Pancreas (tissue), 10 donors: ENCODE results near the gene NR4A2. TPM values are rescaled to one million over a fixed set of nuclear protein-coding genes. Genes with fewer than 3 reads are reported as not detected.

ENCODE experiments used
- ATAC-seq, 4 donors: fragments of 200-7000 bp; cut with Tn5 transposase; one replicate each; pipeline versions ENCODE4 v1.8.0 to v1.9.1; 2020; ENCODE audit warnings: mild to moderate bottlenecking in 4 of 4, moderate library complexity in 4 of 4
- DNase-seq, 6 donors: peaks; one replicate each; pipeline ENCODE4 v3.0.0-alpha.2; 2020
- FAIRE-seq: peaks from 2 replicates; lab custom pipeline; 2012; peaks lifted over from hg19 to GRCh38; lab: Jason Lieb, UNC
- H3K27ac ChIP-seq, 4 donors: fragments of 200-600 bp; sonication (generic); 1 replicate in 3 of 4; 2 replicates in 1 of 4; pipeline versions ENCODE4 v1.5.0 to v1.8.0; 2020
- H3K27me3 ChIP-seq, 4 donors: fragments of 200-600 bp; one replicate each; pipeline ENCODE4 v1.8.0; 2021
- H3K36me3 ChIP-seq, 3 donors: fragments of 200-600 bp; sonication (generic) in 1 of 3; one replicate each; pipeline versions ENCODE4 v1.5.0 to v1.8.0; 2020 to 2021
- H3K4me1 ChIP-seq, 3 donors: fragments of 200-600 bp; one replicate each; pipeline ENCODE4 v1.8.0; 2021
- H3K4me3 ChIP-seq, 4 donors: fragments of 200-600 bp; sonication (generic) in 2 of 4; one replicate each; pipeline versions ENCODE4 v1.5.0 to v1.8.0; 2020 to 2021
- H3K9me3 ChIP-seq, 4 donors: fragments of 200-600 bp; one replicate each; pipeline ENCODE4 v1.8.0; 2021
- WGBS, 2 donors: extraction: QIAGEN DNeasy Blood & Tissue Kit; methylation state at CpG; one replicate each; pipeline ENCODE4 v1.1.7; 2013; 5-methylcytosine and 5-hydroxymethylcytosine counted together
- intact Hi-C, 3 donors: fragments of 100-400 bp; cut with DNase I; formaldehyde crosslinking; loops; one replicate each; pipeline versions ENCODE4 v1.11.1 to v1.14.2; 2022
- polyA plus RNA-seq, 2 donors: library from polyadenylated mRNA; stranded (reverse); fragments of 200-250 nt; gene quantifications; one replicate each; pipeline ENCODE4 v1.2.3, GENCODE V29; 2013
- total RNA-seq, 6 donors: library from RNA; stranded (reverse); fragmentation: NEBNext Ultra II Directional in 4 of 6; extraction: Animal tissue kit (Norgen Biotek cat#: 25700) in 4 of 6; gene quantifications; one replicate each; pipeline versions ENCODE4 v1.2.1 to v1.2.4, GENCODE V29; 2021 to 2023
- TF ChIP-seq, protein P1 (sequence below), 4 donors: fragments of 200-600 bp; sonication (generic) in 3 of 4; IDR thresholded peaks; one replicate each; pipeline versions ENCODE4 v1.5.0 to v1.8.0; 2021; ENCODE audit warnings: antibody characterized with exemption in 4 of 4
- donor health status: healthy with polysubstance abuse.
- donor health status: DM: no; HTN: no; CAD: no; lungs with moderate emphysema.
- donor health status: DM: no; HTN: no; CAD: no.
- donor health status: control.
- donor health status: control.
- donor health status: Bipolar disorder and iron deficiency.
- donor health status: DM: yes; HTN: yes; CAD: no.
- donor health status: DM: no; HTN: no; CAD: no.
- donor health status: DM: no; HTN: no; CAD: no.
- donor health status: DM: yes; HTN: yes; CAD: no.

The NR4A2 gene
- total and polyA plus RNA-seq, 8 donors = 1.3 to 18.0 (median 3.7) TPM

DNA sequence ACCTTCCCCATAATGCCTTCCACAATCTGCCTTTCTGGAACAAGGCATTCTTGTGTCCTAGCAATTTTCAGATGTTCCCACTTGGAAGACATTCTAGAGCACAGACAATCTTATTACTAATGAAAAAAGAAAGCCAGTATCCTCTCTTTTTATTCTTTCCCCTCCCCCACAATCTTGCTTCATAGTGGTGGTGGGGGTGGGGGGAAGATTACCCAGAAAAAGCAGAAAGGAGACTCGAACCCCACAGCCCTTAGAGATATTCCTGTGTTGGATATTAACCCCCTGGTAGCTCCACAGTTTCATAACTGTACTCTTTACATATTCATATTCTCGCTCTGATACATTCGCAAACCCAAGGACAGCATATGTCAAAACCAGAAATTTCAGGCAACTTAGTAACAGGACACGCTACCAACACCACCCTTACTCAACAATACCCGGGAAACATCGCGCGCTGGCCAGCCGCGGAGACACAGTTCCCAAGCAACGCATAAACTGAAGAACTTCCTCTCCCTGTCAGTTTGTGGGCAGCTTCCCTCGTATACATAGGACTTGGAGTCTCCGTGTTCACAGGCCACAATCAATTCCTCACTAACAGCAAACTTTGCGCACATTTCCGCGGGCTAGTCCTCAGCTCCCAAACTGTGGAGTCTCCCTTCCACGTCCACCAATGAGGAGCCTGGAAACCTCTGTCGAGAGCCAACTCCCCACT lies 793 bp downstream of the NR4A2 start:
- intact Hi-C loops = no loop called here
- FAIRE-seq = no peak
- peak; percentile 58 to 76 (median 66) for DNase-seq
- Histone ChIP-seq H3K27ac (peak overlapping the region; percentile 95 to 100 (median 100)), H3K9me3 (no peaks in the 10 kb centered on the region), H3K4me3 (peak overlapping the region; percentile 36 to 84 (median 65)), H3K4me1 (peaks cover 0 to 17% (median 0%) of the 10 kb centered on the region in 3 donors), H3K27me3 (no peaks in the 10 kb centered on the region), H3K36me3 (peaks cover 0 to 19% (median 0%) of the 10 kb centered on the region in 3 donors)
- TF ChIP-seq, protein P1, sequence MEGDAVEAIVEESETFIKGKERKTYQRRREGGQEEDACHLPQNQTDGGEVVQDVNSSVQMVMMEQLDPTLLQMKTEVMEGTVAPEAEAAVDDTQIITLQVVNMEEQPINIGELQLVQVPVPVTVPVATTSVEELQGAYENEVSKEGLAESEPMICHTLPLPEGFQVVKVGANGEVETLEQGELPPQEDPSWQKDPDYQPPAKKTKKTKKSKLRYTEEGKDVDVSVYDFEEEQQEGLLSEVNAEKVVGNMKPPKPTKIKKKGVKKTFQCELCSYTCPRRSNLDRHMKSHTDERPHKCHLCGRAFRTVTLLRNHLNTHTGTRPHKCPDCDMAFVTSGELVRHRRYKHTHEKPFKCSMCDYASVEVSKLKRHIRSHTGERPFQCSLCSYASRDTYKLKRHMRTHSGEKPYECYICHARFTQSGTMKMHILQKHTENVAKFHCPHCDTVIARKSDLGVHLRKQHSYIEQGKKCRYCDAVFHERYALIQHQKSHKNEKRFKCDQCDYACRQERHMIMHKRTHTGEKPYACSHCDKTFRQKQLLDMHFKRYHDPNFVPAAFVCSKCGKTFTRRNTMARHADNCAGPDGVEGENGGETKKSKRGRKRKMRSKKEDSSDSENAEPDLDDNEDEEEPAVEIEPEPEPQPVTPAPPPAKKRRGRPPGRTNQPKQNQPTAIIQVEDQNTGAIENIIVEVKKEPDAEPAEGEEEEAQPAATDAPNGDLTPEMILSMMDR (IDR thresholded peaks at IDR 0.05) = no peak
- peak; percentile 22 to 48 (median 32) for ATAC-seq
- 1 to 2% methylated on average over 18 of the region's 18 CpGs for WGBS, 2 donors

DNA sequence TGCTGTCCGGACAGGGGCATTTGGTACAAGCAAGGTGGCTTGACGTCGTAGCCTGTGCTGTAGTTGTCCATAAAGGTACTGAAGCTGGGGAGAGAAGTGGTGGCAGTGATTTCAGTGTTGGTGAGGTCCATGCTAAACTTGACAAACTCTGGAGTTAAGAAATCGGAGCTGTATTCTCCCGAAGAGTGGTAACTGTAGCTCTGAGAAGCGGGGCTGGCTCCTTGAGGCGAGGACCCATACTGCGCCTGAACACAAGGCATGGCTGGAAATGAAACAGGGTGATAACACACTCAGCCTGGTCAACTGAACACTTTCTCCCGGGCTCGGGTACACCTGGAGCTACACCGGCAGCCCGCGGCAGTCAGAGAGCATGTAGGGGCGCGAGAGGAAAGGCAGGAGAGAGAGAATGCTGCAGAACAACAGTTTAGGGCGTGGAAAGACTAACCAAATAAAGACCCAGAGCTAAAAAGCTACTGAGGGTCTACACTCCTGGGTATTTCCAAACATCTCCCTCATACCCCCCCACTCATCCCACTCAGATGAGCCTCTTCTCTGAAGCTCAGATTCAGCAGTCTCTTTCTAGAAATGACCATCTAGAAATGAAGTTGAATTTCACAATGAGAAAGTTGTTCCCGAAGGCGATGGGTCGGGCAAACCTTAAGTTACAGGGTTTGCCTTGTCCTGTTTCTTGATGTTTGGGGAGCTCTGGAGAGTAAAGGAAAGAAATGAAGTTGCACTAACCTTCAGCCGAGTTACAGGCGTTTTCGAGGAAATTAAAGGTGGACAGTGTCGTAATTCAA lies 2.4 kb downstream of the NR4A2 start:
- 79 to 81% methylated on average over 23 of the region's 23 CpGs for WGBS, 2 donors

DNA sequence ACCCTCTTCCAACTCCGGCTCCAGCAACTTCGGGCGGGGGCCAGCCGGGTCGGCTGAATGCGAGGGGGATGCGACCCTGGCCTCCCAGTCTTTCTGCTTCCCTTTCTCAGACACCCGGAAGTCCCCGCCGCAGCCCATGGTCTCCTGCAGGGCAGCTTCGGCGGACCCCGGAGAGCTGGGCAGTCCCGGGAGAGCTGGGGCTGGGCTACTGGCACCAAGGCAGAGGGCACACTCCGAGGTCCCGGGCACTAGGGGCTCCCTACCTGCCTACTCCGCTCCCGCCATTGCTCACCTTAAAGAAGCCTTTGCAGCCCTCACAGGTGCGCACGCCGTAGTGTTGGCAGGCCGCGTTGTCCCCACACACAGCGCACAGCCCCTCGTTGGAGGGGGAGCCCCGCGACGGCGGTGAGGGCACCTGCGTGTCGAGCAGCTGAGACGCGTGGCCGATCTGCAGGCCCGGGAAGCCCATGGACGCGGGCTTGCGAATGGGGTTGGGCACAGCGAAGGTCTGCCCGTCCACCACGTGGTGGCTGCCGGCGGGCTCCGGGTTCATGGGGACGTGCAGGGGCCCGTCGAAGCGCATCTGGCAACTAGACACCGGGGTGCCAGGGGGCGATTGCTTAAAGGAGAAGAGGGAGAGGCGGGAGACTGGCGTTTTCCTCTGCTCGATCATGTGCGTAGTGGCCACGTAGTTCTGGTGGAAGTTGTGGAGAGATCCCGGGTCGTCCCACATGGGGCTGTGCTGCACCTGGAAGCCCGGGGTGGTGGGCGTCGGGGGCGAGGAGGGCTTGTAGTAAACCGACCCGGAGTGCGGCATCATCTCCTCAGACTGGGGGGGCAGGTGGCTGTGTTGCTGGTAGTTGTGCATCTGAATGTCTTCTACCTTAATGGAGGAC lies 3.2 kb downstream of the NR4A2 start:
- ATAC-seq = no peak
- intact Hi-C loops = loop anchor here in 1 of 3 donors (10.0 kb wide), 1 partner anchor 266 kb away; no protein-coding TSS in a partner anchor
- WGBS, 2 donors = 61 to 65% methylated on average over 64 of the region's 64 CpGs
- no peaks in the 10 kb centered on the region for H3K27me3 ChIP-seq
- no peak overlapping the region for H3K27ac ChIP-seq
- H3K9me3 ChIP-seq = no peaks in the 10 kb centered on the region
- H3K36me3 ChIP-seq = peaks cover 0 to 30% (median 6%) of the 10 kb centered on the region in 3 donors
- peak in 3 of 6 donors; percentile 27 to 78 (median 59) for DNase-seq
- no peak for FAIRE-seq
- peak overlapping the region in 1 of 4 donors; percentile 6 for H3K4me3 ChIP-seq
- TF ChIP-seq, protein P1 (IDR thresholded peaks at IDR 0.05) = no peak
- H3K4me1 ChIP-seq = peaks cover 0 to 9% (median 0%) of the 10 kb centered on the region in 3 donors

More for the DNA sequence above, 2.4 kb downstream of the NR4A2 start:
- TF ChIP-seq, protein P1 (IDR thresholded peaks at IDR 0.05) = no peak
- DNase-seq (no peak), ATAC-seq (no peak), FAIRE-seq (no peak)
- intact Hi-C loops = loop anchor here in 1 of 3 donors (10.0 kb wide), 1 partner anchor 265 kb away; no protein-coding TSS in a partner anchor
- Histone ChIP-seq H3K27ac (no peak overlapping the region), H3K27me3 (no peaks in the 10 kb centered on the region), H3K9me3 (no peaks in the 10 kb centered on the region), H3K4me3 (no peak overlapping the region), H3K36me3 (peaks cover 0 to 30% (median 6%) of the 10 kb centered on the region in 3 donors), H3K4me1 (peaks cover 0 to 9% (median 0%) of the 10 kb centered on the region in 3 donors)

GRCh38 chr2:156327835-156328695 lies 4.5 kb downstream of the NR4A2 start:
- no peak overlapping the region for H3K4me3 ChIP-seq
- TF ChIP-seq, protein P1 (IDR thresholded peaks at IDR 0.05) = no peak
- FAIRE-seq = no peak
- H3K9me3 ChIP-seq = no peaks in the 10 kb centered on the region
- H3K27me3 ChIP-seq = no peaks in the 10 kb centered on the region
- peaks cover 0 to 30% (median 6%) of the 10 kb centered on the region in 3 donors for H3K36me3 ChIP-seq
- H3K4me1 ChIP-seq = peaks cover 0 to 9% (median 0%) of the 10 kb centered on the region in 3 donors
- 92 to 93% methylated on average over 38 of the region's 38 CpGs for WGBS, 2 donors
- intact Hi-C loops = loop anchor here in 1 of 3 donors (10.0 kb wide), 1 partner anchor 267 kb away; no protein-coding TSS in a partner anchor
- H3K27ac ChIP-seq = no peak overlapping the region
- DNase-seq = no peak
- ATAC-seq = no peak
